ENCODE measurements around the gene CPT1C.

DNA sequence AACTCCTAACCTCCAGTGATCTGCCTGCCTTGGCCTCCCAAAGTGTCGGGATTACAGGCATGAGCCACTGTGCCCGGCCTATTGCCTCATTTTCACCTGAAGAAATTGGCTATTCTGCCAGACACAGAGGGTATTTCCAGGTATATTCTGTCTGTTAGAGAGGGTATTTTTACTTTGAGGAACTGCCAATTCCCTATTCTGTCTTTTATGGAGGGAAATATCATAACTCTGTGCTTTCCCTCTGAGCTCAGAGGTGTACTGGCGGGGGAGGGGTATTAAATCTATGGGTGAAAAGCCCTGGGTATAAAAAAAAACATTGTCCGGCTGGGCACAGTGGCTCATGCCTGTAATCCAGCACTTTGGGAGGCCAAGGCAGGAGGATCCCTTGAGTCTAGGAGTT is 47.4 kb downstream of the CPT1C start:
- TF ChIP-seq POLR2A (IDR thresholded peaks at IDR 0.05; ENCODE audit: low read length) (no peak), GATA1 (IDR thresholded peaks at IDR 0.05; ENCODE audit: low read depth, low read length) (no peak)

Data from erythroblast (primary cell).